Epithelial cell of esophagus (primary cell): ENCODE data around the gene TMEM114.

Source experiments
- DNase-seq: peaks from one replicate; pipeline ENCODE4 v3.0.0; 2010; ENCODE audit warnings: low read depth
- H3K4me3 ChIP-seq: 2 replicates; pipeline ENCODE4 v1.5.1; 2011; ENCODE audit warnings: mild to moderate bottlenecking, low read length, control low read depth
- TF ChIP-seq, protein P1 (sequence below): IDR thresholded peaks from 2 replicates; pipeline ENCODE4 v1.5.1; 2011; ENCODE audit warnings: low read depth, mild to moderate bottlenecking, low read length, control low read depth, inconsistent platforms; ENCODE audit not compliant: insufficient read depth; ENCODE audit errors: missing control alignments

Gene TMEM114

DNA sequence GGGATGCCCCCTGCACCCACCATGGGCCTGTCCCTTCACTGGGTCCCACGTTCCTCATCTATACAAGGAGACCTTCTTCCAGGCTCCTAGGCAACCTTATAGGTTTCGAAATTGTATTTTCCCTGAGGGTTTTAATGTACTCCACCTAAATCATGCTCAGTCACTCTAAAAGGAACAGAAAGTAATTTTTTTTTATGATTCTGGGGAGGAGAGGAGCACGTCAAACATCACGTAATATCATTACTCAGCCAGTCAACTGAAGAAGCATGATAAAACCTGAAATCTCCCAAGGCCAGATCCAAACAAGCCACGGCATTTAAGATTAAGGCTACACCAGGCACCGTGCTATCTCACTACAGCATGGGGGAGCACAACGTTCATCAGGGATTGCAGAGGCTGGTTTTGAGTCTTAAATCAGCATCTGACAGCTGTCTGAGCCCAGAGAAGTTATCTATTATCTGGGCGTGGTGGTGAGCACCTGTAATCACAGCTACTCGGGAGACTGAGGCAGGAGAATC, 3.9 kb upstream of the TMEM114 start:
- no peak overlapping the region for H3K4me3 ChIP-seq
- peak; percentile 53 for DNase-seq
- TF ChIP-seq, protein P1, sequence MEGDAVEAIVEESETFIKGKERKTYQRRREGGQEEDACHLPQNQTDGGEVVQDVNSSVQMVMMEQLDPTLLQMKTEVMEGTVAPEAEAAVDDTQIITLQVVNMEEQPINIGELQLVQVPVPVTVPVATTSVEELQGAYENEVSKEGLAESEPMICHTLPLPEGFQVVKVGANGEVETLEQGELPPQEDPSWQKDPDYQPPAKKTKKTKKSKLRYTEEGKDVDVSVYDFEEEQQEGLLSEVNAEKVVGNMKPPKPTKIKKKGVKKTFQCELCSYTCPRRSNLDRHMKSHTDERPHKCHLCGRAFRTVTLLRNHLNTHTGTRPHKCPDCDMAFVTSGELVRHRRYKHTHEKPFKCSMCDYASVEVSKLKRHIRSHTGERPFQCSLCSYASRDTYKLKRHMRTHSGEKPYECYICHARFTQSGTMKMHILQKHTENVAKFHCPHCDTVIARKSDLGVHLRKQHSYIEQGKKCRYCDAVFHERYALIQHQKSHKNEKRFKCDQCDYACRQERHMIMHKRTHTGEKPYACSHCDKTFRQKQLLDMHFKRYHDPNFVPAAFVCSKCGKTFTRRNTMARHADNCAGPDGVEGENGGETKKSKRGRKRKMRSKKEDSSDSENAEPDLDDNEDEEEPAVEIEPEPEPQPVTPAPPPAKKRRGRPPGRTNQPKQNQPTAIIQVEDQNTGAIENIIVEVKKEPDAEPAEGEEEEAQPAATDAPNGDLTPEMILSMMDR = no peak

DNA sequence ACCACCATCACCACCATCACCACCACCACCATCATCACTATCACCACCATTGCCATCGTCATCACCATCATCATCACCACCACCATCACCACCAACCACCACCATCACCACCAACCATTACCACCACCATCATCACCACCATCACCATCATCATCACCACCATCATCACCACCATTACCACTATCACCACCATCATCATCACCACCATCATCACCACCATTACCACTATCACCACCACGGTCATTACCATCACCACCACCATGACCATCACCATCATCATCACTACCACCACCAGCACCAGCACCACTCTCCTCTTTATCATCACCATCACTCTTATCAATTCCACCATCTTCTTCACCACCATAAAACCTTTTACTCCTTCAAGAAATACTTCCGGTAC, 1.1 kb upstream of the TMEM114 start:
- no peak overlapping the region for H3K4me3 ChIP-seq
- TF ChIP-seq, protein P1 = no peak
- no peak for DNase-seq

GRCh38 chr16:8590811-8591210, 500 bp upstream of the TMEM114 start:
- DNase-seq = no peak

GRCh38 chr16:8589057-8589899, 1.0 kb downstream of the TMEM114 start:
- H3K4me3 ChIP-seq = no peak overlapping the region
- TF ChIP-seq, protein P1 = no peak
- DNase-seq = no peak

More at GRCh38 chr16:8590811-8591210, 500 bp upstream of the TMEM114 start:
- TF ChIP-seq, protein P1 = no peak
- H3K4me3 ChIP-seq = no peak overlapping the region

DNA sequence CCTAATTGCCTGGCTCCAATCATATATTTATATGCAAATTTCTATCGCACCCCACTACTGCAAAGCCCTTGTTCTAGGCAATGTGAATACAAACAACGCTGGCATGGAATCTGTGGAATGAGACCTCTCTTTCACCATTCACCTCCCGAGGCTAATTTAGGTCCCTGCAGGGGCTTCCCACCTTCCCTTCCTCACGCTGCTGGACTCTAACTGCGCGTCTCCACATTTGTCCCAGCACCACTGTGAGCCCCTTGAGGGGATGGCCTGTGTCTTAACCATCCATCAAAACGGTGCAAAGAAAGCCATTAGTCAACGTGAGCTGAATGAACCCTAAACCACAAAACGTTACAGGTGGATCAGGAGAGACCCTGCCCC, 1.6 kb downstream of the TMEM114 start:
- TF ChIP-seq, protein P1 = no peak
- no peak for DNase-seq
- H3K4me3 ChIP-seq = no peak overlapping the region

DNA sequence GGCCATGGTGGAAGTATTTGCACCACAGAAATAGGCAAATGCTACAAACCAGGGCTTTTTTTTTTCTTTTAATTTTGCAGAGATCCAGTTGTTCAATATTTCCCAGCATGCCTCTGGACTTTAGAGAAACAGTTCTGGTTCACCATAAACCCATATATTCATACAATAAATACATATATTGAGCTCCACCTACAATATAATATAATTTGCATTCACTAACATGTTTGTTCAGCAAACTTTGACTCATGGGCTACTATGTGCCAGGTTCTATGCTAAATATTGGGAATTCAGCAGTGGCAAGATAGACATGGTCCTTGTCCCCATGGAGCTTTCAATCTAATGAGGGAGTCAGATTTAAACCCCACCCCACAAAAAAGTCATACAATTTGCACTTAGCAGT, 3.2 kb downstream of the TMEM114 start:
- DNase-seq = no peak
- TF ChIP-seq, protein P1 = no peak
- no peak overlapping the region for H3K4me3 ChIP-seq

DNA sequence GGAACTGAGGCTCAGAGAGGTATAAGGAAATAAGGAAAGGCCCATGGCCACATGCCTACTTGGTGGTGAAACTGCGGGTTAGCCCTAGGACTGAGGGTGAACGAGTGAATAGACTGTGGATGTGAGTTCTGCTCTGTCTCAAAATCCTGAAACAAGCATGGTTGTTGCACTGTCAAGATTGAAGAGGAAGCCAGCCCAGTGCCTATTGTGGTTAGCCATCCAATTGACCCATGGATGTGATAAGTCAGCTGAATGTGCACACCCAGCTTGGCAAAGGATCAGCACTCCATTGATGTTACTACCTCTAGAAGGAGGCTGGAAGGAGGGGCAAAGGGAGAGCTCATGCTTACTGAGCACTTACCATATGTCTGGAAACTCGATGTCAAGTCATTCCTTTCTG, 4.5 kb downstream of the TMEM114 start:
- DNase-seq = no peak
- TF ChIP-seq, protein P1 = no peak
- H3K4me3 ChIP-seq = no peak overlapping the region
